Left forelimb (tissue), 1 donor: Measurements from ENCODE around the gene MAN1C1.
A peak's percentile ranks its signal among the peaks of the same experiment; 100 is the strongest.
"Not testable (repeated sequence)": the region's sequence is repeated elsewhere in the genome, so short reads cannot be mapped to it uniquely, and the experiment has no call there.

Experiments
- DNase-seq: peaks from one replicate; pipeline ENCODE4 v3.0.0-alpha.2; 2018; ENCODE audit warnings: low spot score

MAN1C1 gene

GRCh38 chr1:25657883-25658760 is 41.5 kb downstream of the MAN1C1 start:
- no peak for DNase-seq

- DNase-seq = no peak
These were observed 42.3 kb downstream of the MAN1C1 start for GRCh38 chr1:25658791-25659431.

GRCh38 chr1:25661043-25661815 is 44.6 kb downstream of the MAN1C1 start:
- peak; percentile 6 for DNase-seq

GRCh38 chr1:25662061-25662460 is 45.5 kb downstream of the MAN1C1 start:
- peak; percentile 23 for DNase-seq

- DNase-seq = not testable (repeated sequence)
These were observed 46.4 kb downstream of the MAN1C1 start for GRCh38 chr1:25662959-25663358.

GRCh38 chr1:25664357-25665199 is 48.0 kb downstream of the MAN1C1 start:
- DNase-seq = peak; percentile 65

GRCh38 chr1:25666460-25666859 is 49.9 kb downstream of the MAN1C1 start:
- no peak for DNase-seq

GRCh38 chr1:25668931-25669573 is 52.5 kb downstream of the MAN1C1 start:
- DNase-seq = no peak

- no peak for DNase-seq
These were observed 53.4 kb downstream of the MAN1C1 start for GRCh38 chr1:25669781-25670567.

GRCh38 chr1:25671929-25672328 is 55.3 kb downstream of the MAN1C1 start:
- no peak for DNase-seq

- DNase-seq = no peak
These were observed 56.3 kb downstream of the MAN1C1 start for GRCh38 chr1:25672763-25673409.

GRCh38 chr1:25673456-25673855 is 56.9 kb downstream of the MAN1C1 start:
- DNase-seq = no peak

- no peak for DNase-seq
These were observed 57.6 kb downstream of the MAN1C1 start for GRCh38 chr1:25673962-25674806.

GRCh38 chr1:25674807-25675084 is 58.2 kb downstream of the MAN1C1 start:
- no peak for DNase-seq

- no peak for DNase-seq
These were observed 59.3 kb downstream of the MAN1C1 start for GRCh38 chr1:25675729-25676476.

- no peak for DNase-seq
These were observed 59.9 kb downstream of the MAN1C1 start for GRCh38 chr1:25676488-25676887.

- DNase-seq = no peak
These were observed 60.7 kb downstream of the MAN1C1 start for GRCh38 chr1:25677193-25677773.

GRCh38 chr1:25679171-25679570 is 62.6 kb downstream of the MAN1C1 start:
- DNase-seq = no peak
